GM18870 (cell line): Measurements from ENCODE around the gene MICALL2.

Experiments
- ATAC-seq: cut with Tn5 transposase; IDR thresholded peaks from one replicate; pipeline ENCODE4 v1.9.1; 2021; ENCODE audit warnings: moderate library complexity; ENCODE audit not compliant: unreplicated experiment

Gene MICALL2

DNA sequence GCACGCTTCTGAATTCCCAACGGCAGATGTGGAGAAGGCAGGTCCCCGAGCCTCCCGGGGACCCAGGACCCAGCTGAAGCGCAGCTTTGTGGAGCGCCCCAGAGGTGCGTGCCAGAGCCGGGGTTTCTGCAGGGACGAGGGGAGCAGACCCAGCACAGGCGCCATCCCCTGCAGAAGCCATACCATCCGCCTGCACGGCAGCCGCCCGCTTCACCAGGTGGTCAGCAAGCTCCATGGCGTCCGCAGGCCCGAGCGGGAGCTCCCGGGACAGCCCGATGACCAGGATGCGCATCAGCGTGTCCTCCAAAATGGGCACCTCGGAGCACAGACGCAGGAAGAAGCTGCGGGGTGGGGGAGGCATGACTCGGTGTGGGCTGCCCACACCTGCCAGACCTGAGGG, 34.3 kb upstream of the MICALL2 start:
- no peak for ATAC-seq

DNA sequence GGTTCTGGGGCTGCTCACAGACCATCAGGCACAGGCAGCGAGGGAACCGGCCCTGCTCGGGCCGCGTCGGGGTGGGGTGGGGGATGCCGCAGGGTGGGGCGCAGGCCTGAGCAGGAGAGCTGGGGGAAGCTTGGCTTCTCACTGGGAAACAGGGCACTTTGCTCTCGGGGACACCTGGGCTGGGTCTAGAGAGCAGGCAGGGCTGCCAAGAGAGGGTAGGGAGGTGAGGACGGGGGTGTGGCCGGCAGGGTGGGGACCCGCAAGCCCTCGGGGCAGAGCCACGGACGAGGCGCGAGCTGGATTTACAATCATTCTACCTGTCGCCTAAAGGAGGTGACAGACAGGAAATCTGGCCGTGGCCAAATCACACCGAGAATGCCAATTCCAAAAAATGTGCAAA, 33.9 kb upstream of the MICALL2 start:
- ATAC-seq, result no peak

DNA sequence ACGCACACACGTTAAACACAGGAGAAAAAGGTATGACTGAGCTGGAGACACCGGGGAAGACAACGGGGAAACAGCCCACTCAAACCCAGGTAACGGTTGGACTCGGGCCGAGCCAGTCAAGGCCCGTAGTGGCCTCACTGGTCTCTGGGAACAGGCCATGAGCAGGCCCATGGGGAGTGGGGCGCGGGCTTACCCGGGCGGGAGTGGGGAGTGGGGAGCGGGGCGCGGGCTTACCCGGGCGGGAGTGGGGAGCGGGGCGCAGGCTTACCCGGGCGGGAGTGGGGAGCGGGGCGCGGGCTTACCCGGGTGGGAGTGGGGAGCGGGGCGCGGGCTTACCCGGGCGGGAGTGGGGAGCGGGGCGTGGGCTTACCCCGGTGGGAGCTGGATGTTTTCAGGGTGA, 33.4 kb upstream of the MICALL2 start:
- ATAC-seq, result no peak

DNA sequence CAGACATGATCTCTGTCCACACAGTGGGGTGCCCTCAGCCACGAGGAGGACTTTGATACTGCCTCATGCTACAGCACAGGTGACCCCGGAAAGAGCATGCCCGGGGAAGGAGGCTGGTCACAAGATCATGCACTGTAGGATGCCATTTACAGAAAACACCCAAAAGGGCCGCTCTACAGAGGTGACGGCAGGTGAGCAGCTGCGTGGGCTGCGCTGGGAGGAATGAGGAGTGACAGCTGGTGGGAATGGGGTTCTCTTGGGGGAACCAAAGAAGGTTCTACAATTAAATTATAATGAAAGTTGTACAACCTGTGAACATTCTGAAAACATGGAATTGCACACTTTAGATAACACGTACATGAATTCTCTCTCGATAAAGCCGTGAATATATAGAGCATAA, 33.0 kb upstream of the MICALL2 start:
- no peak for ATAC-seq

DNA sequence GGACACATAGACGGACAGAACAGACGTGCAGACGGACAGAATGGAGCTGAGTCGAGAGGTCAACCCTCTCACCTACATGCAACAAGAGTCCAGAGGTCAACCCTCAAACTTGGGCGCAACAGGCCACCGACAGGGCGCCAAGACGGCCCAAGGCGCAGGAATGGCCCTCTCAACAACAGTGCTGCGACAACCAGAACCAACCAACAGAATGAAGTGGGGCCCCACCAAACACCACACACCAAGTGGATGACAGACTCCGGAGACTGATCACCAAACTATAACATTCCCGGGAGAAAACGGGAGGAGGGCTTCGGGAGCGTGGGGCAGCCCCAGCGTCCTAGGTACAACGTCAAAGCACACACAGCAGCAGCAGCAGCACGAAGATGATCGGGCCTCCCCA, 31.6 kb upstream of the MICALL2 start:
- ATAC-seq, result no peak

DNA sequence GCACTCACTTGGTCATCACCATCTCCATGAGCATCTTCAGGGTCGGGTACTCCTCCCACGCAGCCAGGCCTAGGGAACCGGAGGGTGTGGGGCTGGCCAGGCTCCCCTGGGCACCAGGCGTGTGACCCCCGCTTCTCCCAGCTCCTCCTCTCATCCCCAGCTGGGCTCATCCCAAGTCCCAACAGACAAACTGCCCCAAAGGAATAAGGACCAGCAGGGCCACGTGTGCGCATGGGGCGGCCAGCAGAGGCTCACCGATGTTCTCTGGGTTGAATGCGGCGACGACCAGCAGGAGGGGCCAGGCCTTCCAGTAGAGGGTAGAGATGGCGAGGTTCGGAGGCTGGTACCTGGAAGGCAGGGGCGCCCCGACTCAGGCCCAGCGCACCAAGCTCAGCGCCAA, 30.1 kb upstream of the MICALL2 start:
- no peak for ATAC-seq

DNA sequence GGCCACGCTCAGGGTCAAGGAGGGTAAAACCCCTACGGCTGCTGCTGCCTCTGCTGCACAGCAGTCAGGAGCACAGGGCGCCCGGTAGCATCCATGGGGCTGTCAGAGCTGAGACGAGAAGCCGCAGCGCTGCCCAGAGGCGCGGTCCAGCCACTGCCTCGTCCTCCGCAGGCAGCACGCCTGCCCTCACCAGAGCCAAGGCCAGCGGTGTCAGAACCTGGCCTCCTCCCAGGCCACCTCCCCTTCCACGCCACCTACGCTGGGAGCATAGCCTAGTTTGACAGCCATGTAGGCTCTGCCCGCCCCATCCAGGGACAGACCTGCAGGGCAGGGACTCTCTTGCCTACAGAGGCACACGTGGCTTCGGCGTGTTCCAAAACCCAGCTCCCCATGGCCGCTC, 28.7 kb upstream of the MICALL2 start:
- no peak for ATAC-seq

DNA sequence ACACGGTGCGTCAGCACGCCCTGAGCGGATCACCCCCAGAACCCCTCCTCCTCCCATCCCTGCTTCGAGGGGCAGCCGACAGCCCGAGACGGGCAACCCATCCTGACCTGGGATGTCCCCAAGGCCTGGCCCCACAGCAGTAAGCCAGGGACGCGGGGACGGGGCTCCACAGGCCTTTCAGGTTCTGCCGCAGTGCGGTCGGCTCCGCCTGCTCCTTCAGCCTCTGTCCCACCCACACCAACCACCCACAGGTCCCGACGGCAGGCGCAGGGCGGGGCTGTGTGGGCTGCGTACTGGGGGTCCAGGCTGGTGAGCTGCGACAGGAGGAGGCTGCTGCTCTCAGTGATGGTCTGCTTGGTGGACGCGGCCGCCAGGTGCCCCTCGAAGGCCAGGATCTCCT, 28.2 kb upstream of the MICALL2 start:
- no peak for ATAC-seq

DNA sequence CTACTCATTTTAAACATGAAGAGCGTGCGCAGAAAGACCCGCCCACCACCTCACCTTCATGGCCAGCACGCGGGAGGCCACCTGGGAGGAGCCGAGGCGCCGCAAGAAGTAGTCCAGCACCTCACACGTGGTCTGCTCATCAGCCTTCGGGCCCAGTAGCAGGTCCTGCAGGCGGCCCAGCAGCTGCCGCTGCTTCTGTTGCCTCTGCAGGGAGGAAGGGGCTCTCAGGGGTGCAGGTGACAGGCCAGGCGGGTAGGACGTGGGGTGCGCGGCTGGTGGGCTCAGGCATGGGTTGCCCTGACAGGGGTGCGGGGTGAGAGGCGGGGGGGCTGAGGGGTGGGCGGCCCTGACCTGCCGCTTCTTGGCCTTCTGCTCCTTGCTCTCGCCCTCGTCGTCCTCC, 27.3 kb upstream of the MICALL2 start:
- ATAC-seq, result no peak

DNA sequence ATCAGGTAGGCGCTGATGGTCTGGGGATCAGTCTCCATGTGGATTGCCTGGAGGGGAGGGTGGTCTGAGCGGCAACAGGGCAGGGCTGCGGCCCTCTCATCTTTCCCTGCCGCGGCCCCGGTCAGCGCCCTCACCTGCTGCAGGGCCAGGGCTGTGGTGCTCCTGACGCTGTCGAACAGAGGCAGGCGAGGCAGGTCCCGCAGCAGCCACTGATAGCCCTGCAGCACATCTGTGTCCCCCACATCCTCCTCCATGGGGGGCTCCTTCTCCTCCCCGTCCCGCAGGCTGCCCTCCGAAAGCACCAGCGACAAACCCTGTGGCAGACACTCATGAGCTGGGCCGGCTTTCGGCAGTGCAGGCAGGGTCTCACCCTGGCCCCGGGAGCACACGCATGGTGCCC, 25.9 kb upstream of the MICALL2 start:
- no peak for ATAC-seq

DNA sequence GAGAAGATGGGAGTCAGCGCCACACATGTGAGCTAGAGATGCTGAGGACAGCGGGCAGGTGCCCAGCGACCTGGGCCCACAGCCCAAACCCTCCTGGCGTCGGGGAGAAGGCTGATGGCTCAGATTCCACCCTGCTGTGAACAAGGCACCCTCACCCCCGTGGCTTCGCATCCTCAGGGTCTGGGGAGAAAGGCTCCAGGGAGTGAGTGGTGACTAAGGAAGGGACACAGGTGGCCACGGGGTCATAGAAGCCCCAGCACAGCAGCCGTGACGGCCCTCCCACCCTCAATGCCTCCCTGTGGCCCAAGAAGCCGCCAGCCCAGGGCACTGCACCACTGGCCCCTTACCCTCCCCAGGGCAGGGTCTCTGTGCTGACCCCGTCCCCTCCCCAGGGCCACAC, 25.3 kb upstream of the MICALL2 start:
- no peak for ATAC-seq

DNA sequence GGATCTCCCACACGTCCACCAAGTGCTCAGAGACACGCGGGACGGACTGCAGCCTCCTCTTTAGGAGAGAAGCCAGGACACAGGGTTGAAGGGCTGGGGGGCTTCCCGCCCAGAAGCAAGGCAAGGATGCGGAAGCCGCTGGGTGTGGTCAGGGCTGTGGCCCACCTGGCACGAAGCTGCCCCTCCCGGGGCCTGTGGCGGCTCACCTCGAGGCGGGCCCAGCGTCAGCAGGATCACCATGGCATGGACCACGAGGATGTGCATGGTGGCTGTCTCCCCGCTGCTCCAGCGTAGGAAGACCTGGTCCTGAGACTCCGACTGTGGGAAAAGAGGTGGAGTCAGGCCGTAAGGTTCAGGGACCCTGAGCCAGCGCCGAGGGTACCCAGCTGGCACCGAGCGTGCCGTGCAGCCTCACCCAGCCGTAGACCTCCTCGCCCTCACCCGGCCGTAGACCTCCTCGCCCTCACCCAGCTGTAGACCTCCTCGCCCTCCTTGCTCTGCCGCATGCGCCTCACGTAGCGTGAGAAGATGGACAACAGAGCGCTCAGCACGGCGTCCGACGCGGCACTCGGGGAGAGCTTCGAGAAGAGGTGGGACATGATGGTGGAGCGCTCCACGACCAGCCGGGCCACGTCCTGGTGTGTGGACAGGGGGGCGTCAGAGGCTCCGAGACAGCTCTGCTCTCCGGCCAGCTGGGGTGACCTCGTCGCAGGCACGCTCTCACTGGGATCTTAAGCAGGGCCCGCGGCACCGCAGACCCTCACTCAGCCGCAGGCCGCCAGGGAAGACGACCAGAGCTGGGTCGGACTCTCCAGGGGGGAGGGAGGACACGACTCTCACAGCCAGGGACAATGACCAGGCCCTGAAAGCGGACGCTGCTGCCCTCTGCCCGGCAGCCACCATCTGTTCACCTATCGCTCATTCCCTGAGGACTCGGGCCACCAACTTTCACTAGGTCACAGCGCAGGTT, 24.6 kb upstream of the MICALL2 start:
- no peak for ATAC-seq

DNA sequence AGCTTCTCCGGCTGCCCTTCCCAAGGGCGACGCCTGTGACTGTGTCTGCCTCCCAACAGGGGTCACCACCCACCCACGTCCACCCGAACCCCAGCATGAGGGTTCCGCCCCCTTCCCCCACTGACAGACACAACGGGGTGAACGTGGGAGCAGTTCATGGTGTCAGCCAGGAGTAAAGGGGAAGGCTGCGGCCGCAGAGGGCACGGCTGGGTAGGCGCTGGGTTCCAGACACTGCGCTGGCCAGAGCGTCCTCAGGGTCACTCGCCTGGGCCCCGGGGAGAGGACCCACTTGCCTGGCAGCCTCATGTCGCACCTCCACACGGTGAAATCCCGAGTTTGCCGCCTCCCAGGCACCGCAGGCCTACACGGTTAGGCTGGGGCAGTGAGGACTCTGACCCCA, 23.8 kb upstream of the MICALL2 start:
- ATAC-seq, result no peak

DNA sequence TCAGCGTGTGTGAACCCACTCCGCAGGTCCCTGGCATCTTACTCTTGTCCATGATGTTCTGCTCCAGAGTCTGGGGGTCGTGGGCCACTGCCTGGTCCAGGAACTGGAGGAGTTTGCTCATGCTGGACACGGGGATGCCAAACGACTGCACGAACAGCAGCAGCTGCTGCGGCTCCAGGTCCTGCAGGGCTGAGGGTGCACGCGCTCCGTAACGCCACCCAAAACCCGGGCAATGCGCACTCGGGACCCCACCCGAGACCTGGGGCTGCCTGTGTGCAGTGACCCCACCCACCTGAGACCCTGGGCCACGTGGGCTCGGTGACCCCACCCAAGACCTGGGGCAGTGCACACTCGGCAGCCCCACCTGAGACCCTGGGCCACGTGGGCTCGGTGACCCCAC, 22.0 kb upstream of the MICALL2 start:
- ATAC-seq, result no peak

DNA sequence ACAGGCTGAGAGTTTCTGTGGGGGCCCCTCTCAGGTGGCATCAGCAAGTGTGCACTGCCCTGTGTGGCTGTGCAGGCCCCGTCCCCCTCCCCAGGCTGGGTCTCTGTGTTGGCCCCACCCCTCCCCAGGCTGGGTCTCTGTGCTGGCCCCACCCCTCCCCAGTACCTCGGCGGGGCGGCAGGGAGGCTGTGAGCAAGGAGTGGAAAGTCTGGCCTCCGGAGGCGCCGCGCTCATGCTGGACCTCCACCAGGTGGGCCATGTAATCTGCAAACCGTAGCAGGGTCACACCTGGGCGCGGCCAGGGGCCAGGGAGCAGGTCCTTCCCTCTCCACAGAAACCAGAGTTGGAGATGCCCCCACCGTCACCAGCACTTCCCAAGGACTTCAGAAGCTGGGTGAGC, 21.4 kb upstream of the MICALL2 start:
- no peak for ATAC-seq

DNA sequence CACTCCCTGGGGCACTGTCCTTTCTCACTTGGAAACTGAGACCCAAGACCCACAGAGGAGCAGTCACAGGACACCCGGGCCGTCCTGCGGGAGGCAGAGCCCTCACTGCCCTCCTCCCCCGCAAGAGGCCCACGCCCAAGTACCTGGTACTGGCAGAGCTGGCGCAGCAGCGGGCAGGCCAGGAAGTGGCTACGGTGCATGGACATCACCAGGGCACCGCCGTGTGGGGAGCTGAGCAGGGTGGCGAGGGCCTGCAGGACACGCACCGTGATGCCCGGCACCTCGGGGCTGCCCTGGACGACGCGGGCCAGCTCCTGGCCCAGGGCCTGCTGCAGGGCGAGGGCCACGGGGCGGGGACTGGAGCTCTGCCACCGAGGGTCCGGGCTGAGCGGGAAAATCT, 20.0 kb upstream of the MICALL2 start:
- ATAC-seq, result no peak

DNA sequence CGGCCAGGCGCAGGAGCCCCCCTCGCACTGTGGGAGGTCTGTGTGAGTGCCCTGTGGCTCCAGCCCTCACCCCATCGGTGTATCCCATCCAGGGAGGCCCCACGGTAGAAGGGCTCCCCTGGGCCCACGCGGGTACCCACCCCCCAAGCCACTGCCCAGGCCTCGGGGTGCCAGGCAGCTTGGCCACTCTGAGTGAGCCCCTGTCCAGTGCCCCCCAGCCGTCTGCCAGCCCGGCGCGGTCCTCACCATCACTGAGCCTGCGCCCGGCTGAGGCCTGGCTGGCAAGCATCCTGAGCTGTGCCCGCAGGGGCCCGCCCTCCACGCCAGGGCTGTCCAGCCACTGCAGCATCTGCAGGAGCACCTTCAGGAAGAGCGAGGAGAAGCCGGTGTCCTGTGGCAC, 19.2 kb upstream of the MICALL2 start:
- no peak for ATAC-seq

DNA sequence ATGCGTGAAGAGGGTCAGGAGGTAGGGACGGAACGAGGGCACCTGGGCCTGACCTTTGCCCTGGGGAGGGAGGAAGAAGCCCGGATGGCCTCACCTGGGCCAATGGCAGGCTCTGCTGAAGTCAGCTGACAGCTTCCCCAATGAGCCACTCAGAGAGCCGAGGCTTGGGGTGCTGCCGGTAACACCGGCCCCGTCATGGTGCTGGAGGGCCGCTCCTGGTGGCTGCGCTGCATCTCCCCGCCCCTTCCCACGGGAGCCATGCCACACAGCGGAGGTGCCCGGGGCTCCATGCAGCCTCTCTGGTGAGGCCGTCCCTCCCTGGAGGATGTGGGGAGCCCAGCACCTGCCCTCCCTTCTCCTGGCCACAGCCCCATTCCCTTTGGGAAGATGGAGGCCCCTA, 17.6 kb upstream of the MICALL2 start:
- ATAC-seq, result no peak

DNA sequence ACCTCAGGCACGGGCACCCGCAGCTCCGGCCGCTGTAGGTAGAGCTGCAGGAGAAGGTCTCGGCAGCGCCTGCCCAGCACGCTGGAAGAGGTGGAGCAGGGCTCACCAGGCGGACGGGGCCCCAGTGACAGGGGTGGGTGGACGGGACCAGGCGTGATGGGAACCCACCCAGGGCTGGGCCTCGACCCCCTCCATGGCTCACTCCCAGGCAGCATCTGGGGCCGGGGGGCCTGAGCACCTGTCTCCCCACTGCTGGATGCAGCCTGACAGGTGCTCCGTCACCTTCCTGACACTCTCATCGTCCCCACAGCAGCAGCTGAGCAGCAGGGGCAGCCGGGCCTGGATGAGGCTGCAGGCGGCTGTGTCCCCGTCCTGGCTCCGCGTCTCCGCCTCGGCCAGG, 16.7 kb upstream of the MICALL2 start:
- ATAC-seq, result no peak

DNA sequence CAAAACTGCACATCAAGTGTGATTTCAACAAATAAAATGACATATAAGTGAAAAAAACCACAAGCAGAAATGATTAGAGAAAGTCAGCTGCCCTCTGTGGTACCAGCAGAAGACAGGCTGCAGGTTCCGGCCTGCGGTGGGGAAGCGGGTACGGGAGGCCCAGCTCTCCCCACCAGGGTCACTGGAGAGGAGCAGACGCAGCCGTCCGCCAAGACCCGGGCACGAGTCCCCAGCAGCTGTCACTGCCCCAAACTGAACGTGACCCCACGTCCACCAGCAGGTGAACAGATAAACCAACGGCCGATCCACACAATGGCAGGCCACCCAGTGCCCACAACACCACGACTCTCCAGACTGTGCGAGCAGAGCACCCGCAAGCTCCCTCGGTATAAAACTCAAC, 16.1 kb upstream of the MICALL2 start:
- ATAC-seq, result no peak

DNA sequence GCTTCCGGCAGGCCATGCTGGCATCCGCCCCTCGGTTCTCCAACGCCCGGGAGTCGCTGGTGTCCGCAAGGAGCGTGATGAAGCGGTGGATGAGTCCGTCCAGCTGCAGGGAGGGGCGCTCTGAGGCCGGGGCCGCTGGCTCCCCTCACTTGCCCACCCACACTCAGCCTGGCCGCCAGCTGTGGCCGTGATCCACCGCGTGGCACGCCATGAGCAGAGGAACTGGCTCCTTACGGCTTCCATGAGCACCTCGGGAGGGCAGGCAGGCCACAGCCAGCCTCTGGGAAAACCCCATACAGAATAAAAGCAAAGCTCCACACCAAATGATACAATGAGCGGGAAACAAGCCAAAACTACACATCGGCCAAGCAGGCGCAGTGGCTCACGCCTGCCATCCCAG, 15.5 kb upstream of the MICALL2 start:
- ATAC-seq, result no peak

DNA sequence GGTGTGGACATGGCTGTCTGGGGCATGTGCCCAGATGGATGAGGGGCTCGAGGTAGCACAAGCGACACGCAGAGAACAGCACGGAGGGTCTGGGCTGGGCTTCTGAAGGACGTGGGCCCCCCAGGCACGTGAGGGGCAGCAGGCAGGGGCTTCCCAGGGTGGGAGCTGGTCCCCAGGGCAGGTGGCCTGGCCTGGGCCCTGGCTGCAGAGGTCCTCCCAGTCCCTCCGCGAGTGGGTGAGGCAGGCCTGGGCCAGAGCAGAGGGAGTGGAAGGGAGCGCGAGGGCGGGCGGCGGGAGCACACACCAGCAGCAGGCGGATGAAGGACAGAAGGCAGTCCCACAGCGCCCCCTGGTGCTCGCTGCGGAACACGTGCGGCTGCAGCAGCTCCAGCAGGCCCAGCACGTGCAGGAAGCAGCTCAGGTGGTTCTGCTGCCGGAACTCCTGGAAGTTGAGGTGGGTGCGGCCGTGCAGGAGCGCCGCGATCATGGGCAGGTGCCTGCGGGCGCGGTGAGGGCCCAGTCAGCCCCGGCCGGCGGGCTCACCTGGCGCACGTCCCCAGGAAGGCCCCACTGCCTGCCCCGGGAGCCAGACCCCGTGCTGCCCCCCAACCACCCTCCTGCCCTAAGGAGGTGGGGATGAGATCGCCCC, 14.7 kb upstream of the MICALL2 start:
- ATAC-seq, result no peak

DNA sequence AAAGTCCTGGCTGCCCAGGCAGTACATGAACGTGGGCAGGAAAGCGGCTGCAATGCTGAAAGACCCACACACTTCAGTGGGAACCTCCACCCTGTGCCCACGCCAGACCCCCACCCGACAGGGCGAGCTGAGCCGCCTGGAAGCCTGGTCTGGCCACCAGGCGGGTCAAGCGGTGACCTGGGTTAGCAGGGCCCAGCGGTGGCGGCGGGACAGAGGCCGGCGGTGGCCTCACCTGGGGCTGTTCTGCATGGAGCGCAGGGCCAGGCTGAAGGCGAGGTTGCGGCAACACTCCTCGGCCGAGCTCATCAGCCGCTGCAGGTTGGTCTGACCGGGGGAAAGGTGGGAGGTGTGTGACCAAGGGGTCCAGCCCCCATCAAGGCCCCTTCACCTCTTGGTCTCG, 11.6 kb upstream of the MICALL2 start:
- ATAC-seq, result no peak
